Colonic mucosa (tissue), 4 donors: ENCODE results near the gene MATN4. TPM values are rescaled to one million over a fixed set of nuclear protein-coding genes. Genes with fewer than 3 reads are reported as not detected.

Experiments
- DNase-seq: peaks from one replicate; pipeline ENCODE4 v3.0.0-alpha.2; 2020
- H3K27ac ChIP-seq: fragments of 200-600 bp; one replicate; pipeline ENCODE4 v1.8.0; 2021
- H3K27me3 ChIP-seq: fragments of 200-600 bp; one replicate; pipeline ENCODE4 v1.8.0; 2021
- H3K36me3 ChIP-seq: fragments of 200-600 bp; one replicate; pipeline ENCODE4 v1.8.0; 2021
- H3K4me1 ChIP-seq: fragments of 200-600 bp; one replicate; pipeline ENCODE4 v1.8.0; 2021; ENCODE audit warnings: mild to moderate bottlenecking
- H3K4me3 ChIP-seq: fragments of 200-600 bp; one replicate; pipeline ENCODE4 v1.8.0; 2021
- H3K9ac ChIP-seq, 2 donors: one replicate each; pipeline ENCODE4 v1.7.0; 2013; ENCODE audit warnings: control low read depth in 2 of 2, low read depth in 2 of 2, low read length in 2 of 2
- H3K9me3 ChIP-seq: fragments of 200-600 bp; one replicate; pipeline ENCODE4 v1.8.0; 2021
- intact Hi-C: fragments of 100-400 bp; cut with DNase I; formaldehyde crosslinking; loops from one replicate; pipeline ENCODE4 v1.14.1; 2022
- total RNA-seq, 2 donors: library from RNA; stranded (reverse); fragmentation: NEBNext Ultra II Directional in 1 of 2; extraction: Animal tissue kit (Norgen Biotek cat#: 25700) in 1 of 2; gene quantifications; one replicate each; pipeline ENCODE4 v1.2.1, GENCODE V29; 2021
- TF ChIP-seq, protein P1 (sequence below): fragments of 200-600 bp; IDR thresholded peaks from one replicate; pipeline ENCODE4 v1.8.0; 2022; ENCODE audit warnings: antibody characterized with exemption, mild to moderate bottlenecking
- donor health status: healthy.
- donor health status: DM: no; HTN: no; CAD: no.
- donor health status: DM: no; HTN: no; CAD: no.

MATN4 gene
- total RNA-seq, 2 donors from 2014 or later, result 0.47 TPM; not detected in 1

GRCh38 chr20:45341939-45342854 lies 34.1 kb upstream of the MATN4 start:
- peaks cover 47% of the 10 kb centered on the region for H3K4me1 ChIP-seq
- H3K27me3 ChIP-seq, result no peaks in the 10 kb centered on the region
- intact Hi-C loops, result no loop called here
- H3K9me3 ChIP-seq, result no peaks in the 10 kb centered on the region
- H3K4me3 ChIP-seq, result peak overlapping the region; percentile 2
- peak; percentile 71 for DNase-seq
- TF ChIP-seq, protein P1, sequence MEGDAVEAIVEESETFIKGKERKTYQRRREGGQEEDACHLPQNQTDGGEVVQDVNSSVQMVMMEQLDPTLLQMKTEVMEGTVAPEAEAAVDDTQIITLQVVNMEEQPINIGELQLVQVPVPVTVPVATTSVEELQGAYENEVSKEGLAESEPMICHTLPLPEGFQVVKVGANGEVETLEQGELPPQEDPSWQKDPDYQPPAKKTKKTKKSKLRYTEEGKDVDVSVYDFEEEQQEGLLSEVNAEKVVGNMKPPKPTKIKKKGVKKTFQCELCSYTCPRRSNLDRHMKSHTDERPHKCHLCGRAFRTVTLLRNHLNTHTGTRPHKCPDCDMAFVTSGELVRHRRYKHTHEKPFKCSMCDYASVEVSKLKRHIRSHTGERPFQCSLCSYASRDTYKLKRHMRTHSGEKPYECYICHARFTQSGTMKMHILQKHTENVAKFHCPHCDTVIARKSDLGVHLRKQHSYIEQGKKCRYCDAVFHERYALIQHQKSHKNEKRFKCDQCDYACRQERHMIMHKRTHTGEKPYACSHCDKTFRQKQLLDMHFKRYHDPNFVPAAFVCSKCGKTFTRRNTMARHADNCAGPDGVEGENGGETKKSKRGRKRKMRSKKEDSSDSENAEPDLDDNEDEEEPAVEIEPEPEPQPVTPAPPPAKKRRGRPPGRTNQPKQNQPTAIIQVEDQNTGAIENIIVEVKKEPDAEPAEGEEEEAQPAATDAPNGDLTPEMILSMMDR, result no peak
- no peaks in the 10 kb centered on the region for H3K36me3 ChIP-seq
- H3K9ac ChIP-seq, result peak overlapping the region; percentile 61 to 100
- H3K27ac ChIP-seq, result peak overlapping the region; percentile 93

- intact Hi-C loops, result no loop called here
- Histone ChIP-seq H3K4me1 (peaks cover 52% of the 10 kb centered on the region), H3K36me3 (no peaks in the 10 kb centered on the region), H3K27me3 (no peaks in the 10 kb centered on the region), H3K9ac (peak overlapping the region; percentile 61 to 100), H3K4me3 (peak overlapping the region; percentile 2), H3K9me3 (no peaks in the 10 kb centered on the region), H3K27ac (peak overlapping the region; percentile 93)
- no peak for DNase-seq
- TF ChIP-seq, protein P1, result no peak
Measured at GRCh38 chr20:45341579-45341938, 33.5 kb upstream of the MATN4 start.

DNA sequence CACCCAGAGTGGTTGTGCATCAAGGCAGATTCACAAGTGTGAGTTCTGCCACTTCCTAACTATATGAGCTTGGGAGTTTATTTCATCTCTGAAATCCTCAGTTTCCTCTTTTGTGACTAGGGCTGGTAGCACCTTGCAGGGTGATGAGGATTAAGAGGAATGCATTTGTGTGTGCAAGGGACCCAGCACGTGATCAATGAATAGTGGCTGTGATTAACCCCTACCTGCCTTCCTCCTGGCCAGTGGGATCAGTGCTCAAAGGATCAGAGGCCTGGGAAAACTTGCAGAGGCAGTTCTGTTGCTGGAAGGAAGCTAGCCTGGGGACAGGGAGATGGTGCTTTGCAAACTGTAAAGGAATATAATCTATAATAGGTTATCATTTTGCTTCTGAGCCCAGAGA lies 32.9 kb upstream of the MATN4 start:
- DNase-seq, result no peak
- H3K9ac ChIP-seq, result peak overlapping the region in 1 of 2 donors; percentile 100
- intact Hi-C loops, result no loop called here
- H3K4me1 ChIP-seq, result peaks cover 52% of the 10 kb centered on the region
- no peak overlapping the region for H3K4me3 ChIP-seq
- TF ChIP-seq, protein P1, result no peak
- H3K9me3 ChIP-seq, result no peaks in the 10 kb centered on the region
- H3K36me3 ChIP-seq, result no peaks in the 10 kb centered on the region
- H3K27ac ChIP-seq, result peak overlapping the region; percentile 93
- H3K27me3 ChIP-seq, result no peaks in the 10 kb centered on the region

DNA sequence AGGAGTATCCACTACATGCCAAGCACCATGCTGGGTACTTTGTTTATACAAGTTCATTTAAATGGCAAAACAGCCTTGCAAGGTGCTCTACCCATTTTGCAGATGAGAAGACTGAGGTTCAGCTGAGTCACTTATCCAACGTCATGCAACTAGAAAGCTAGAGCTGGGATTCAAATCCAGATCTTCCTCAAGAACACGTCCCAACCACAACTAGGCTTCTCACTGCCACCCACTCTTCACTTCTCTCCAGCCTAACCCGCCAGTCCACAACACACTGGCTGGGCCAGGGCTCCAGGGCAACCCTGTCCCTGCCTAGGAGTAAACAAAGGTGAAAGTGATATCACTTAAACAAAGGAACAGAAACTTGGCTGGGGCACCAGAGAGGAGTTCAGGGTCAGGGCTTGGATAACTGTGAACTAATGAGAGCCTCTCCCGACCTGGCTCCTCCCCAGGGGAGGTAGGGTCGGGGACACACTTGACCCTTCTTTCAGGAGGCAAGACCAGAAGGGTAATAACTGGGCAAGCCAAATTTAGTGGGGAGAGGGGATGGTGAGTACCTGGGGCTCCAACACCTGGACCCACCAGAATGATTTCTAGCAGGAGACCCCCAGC lies 32.2 kb upstream of the MATN4 start:
- TF ChIP-seq, protein P1, result no peak
- peak overlapping the region; percentile 4 for H3K27ac ChIP-seq
- H3K36me3 ChIP-seq, result no peaks in the 10 kb centered on the region
- no peaks in the 10 kb centered on the region for H3K27me3 ChIP-seq
- H3K9ac ChIP-seq, result peak overlapping the region in 1 of 2 donors; percentile 100
- DNase-seq, result no peak
- H3K4me3 ChIP-seq, result no peak overlapping the region
- peaks cover 52% of the 10 kb centered on the region for H3K4me1 ChIP-seq
- no peaks in the 10 kb centered on the region for H3K9me3 ChIP-seq
- intact Hi-C loops, result no loop called here

DNA sequence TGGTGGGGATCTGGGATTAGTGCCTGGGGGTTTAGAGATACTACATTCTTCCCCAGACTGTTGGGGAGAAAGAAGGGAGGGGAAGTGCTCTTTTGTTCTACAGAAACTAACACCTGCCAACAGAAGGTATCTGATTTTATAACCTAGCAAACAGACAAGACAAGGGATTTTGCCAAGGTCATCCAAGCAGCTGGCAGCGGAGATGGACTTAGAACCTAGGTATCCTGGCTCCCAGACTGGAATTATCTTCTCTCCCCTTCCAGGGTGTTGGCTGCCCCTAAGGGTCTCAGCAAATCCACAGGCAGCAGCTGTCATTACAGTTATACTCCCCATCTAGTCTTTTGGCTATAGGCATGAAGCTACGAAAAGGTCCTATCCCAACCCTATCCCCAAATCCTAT lies 31.7 kb upstream of the MATN4 start:
- intact Hi-C loops, result no loop called here
- DNase-seq, result no peak
- TF ChIP-seq, protein P1, result no peak
- Histone ChIP-seq H3K9me3 (no peaks in the 10 kb centered on the region), H3K9ac (peak overlapping the region in 1 of 2 donors; percentile 100), H3K4me1 (peaks cover 50% of the 10 kb centered on the region), H3K4me3 (no peak overlapping the region), H3K36me3 (no peaks in the 10 kb centered on the region), H3K27ac (peak overlapping the region; percentile 72), H3K27me3 (no peaks in the 10 kb centered on the region)
